ENCODE results near the gene VAPA. TPM values are rescaled to one million over a fixed set of nuclear protein-coding genes. Genes with fewer than 3 reads are reported as not detected.

Gene VAPA
- total and polyA plus RNA-seq, 9 of the 15 experiments (the other 6 are each of a cell fraction or from before 2014, with no cell fraction given), result 219 to 902 (median 526) TPM

- TF ChIP-seq, protein P1, sequence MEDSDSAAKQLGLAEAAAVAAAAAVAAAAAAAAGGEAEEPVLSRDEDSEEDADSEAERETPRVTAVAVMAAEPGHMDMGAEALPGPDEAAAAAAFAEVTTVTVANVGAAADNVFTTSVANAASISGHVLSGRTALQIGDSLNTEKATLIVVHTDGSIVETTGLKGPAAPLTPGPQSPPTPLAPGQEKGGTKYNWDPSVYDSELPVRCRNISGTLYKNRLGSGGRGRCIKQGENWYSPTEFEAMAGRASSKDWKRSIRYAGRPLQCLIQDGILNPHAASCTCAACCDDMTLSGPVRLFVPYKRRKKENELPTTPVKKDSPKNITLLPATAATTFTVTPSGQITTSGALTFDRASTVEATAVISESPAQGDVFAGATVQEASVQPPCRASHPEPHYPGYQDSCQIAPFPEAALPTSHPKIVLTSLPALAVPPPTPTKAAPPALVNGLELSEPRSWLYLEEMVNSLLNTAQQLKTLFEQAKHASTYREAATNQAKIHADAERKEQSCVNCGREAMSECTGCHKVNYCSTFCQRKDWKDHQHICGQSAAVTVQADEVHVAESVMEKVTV (CRISPR knock-in tag; IDR thresholded peaks at IDR 0.05), result no peak; the same call in 1 of the 2 replicates
- TF ChIP-seq DLX4 (CRISPR knock-in tag; IDR thresholded peaks at IDR 0.05) (no peak), ZNF121 (CRISPR knock-in tag; conservative IDR thresholded peaks at IDR 0.05) (no peak), PHF21A (IDR thresholded peaks at IDR 0.05; ENCODE audit: borderline replicate concordance, low read depth) (no peak), ZNF174 (CRISPR knock-in tag; IDR thresholded peaks at IDR 0.05) (0 out of 2 replicates have a peak, but pooled peaks have one; percentile 38), ZMIZ1 (IDR thresholded peaks at IDR 0.05; ENCODE audit: low read depth in 2 of 2, low read length in 2 of 2) (peak in 1 of 2 experiments; percentile 70; a peak in 2 of 4 replicates), CHD4 (IDR thresholded peaks at IDR 0.05; ENCODE audit: insufficient read depth, insufficient replicate concordance, low read depth, low read length, poor library complexity, severe bottlenecking) (no peak), ZZZ3 (IDR thresholded peaks at IDR 0.05) (no peak), FOXK1 (CRISPR knock-in tag; IDR thresholded peaks at IDR 0.05; ENCODE audit: borderline replicate concordance) (no peak), CBX8 (IDR thresholded peaks at IDR 0.05; ENCODE audit: borderline replicate concordance, extremely low read depth, low read depth, low read length, poor library complexity, severe bottlenecking) (no peak), HDAC1 (IDR thresholded peaks at IDR 0.05) (peak in 1 of 2 experiments; percentile 69; a peak in 1 of 4 replicates), FOS (IDR thresholded peaks at IDR 0.05; ENCODE audit: extremely low read depth, insufficient read length) (peak; percentile 59), GTF2F1 (IDR thresholded peaks at IDR 0.05; ENCODE audit: low read depth, low read length) (no peak)
- TF ChIP-seq, protein P2, sequence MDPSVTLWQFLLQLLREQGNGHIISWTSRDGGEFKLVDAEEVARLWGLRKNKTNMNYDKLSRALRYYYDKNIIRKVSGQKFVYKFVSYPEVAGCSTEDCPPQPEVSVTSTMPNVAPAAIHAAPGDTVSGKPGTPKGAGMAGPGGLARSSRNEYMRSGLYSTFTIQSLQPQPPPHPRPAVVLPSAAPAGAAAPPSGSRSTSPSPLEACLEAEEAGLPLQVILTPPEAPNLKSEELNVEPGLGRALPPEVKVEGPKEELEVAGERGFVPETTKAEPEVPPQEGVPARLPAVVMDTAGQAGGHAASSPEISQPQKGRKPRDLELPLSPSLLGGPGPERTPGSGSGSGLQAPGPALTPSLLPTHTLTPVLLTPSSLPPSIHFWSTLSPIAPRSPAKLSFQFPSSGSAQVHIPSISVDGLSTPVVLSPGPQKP (CRISPR knock-in tag; IDR thresholded peaks at IDR 0.05), result no peak
- TF ChIP-seq, protein P3, sequence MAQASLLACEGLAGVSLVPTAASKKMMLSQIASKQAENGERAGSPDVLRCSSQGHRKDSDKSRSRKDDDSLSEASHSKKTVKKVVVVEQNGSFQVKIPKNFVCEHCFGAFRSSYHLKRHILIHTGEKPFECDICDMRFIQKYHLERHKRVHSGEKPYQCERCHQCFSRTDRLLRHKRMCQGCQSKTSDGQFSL (CRISPR knock-in tag; IDR thresholded peaks at IDR 0.05), result no peak
- TF ChIP-seq, protein P3 (tag; IDR thresholded peaks at IDR 0.05), result peak in 1 of 2 experiments; percentile 24; a peak in 1 of 4 replicates
- TF ChIP-seq, protein P4, sequence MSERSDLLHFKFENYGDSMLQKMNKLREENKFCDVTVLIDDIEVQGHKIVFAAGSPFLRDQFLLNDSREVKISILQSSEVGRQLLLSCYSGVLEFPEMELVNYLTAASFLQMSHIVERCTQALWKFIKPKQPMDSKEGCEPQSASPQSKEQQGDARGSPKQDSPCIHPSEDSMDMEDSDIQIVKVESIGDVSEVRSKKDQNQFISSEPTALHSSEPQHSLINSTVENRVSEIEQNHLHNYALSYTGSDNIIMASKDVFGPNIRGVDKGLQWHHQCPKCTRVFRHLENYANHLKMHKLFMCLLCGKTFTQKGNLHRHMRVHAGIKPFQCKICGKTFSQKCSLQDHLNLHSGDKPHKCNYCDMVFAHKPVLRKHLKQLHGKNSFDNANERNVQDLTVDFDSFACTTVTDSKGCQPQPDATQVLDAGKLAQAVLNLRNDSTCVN (CRISPR knock-in tag; IDR thresholded peaks at IDR 0.05), result no peak
Observed at GRCh38 chr18:9869715-9870430, 43.9 kb upstream of the VAPA start (continued).
